HG02678 (cell line): ENCODE measurements around the gene RHBDL1.

Experiments used
- ATAC-seq: cut with Tn5 transposase; IDR thresholded peaks from one replicate; pipeline ENCODE4 v1.9.1; 2021; ENCODE audit warnings: mild to moderate bottlenecking, moderate library complexity; ENCODE audit not compliant: unreplicated experiment

Gene RHBDL1

DNA sequence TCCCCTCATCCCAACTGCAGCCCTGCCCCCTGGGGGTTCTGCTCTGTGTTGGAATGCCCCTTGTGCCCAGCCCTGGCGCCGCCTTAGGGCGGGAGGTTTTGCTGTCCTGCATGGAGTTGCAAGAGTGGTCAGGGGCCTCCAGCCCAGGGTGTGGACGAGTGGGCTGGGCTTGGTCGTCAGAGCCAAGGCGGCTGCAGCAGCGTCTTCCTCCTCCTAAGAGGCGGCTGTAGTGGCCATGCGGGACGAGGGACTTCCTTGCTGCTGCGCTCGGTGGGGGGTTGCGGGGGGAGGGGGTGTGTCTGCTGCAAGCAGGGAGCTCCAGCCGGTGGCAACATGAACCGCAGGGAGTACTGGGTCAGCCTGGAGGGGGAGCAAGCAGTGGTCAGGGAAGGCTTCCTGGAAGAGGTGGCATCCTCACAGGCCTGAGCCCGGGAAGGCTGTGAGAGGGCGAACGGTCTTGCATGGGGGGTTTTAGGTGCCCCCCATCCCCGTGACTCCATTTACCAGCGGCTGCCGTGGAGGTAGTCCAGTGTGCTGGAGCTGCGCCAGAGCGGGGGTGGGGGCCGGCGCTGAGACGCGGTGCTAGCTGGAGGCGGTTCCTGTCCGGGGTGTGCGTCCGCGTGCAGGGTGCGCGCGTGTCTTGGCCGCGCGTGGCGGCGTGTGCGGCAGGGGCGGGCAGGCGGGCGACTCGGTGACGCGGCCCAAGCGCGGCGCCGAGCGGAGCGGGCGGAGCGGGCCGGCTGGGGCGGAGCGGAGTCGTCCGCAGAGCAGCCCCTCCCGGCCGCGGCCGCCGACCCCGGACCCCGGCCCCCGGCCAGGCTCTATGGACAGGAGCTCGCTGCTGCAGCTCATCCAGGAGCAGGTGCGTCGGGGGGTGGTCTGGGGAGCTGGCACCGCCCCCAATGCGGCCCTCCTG is at the start of gene RHBDL1:
TSS of gene RHBDL1 (plus strand) at position 704 of the 916 bp plus-strand sequence. CDS start at position 824, 120 bp downstream.
- no peak for ATAC-seq

GRCh38 chr16:625977-626765 is 49.3 kb upstream of the RHBDL1 start:
- ATAC-seq: no peak

DNA sequence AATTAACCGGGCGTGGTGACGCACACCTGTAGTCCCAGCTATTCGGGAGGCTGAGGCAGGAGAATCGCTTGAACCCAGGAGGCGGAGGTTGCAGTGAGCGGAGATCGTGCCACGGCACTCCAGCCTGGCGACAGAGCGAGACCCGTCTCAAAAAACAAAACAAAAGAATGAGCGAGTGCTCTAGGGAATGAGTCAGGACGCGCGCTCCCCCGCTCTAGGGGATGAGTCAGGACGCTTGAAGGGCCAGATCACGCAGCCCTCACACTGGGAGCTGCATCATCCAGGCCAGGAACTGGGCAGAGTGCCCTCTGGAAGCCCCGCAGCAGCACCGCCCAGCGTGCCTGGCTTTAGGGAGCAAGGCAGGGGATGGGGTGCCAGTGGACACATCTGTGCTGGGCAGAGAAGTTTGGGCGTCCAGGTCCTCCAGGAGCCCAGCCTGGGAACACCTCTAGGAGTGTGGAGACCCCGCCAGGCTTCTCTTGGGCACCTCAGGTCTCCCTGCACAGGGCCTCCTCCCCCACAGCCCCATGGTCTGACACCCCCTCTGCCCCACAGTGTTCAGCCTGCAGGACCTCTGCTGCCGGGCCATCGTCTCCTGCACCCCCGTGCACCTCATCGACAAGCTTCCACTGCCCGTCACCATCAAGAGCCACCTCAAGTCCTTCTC is 48.6 kb upstream of the RHBDL1 start:
- no peak for ATAC-seq

GRCh38 chr16:627454-628239 is 47.8 kb upstream of the RHBDL1 start:
- ATAC-seq: no peak

DNA sequence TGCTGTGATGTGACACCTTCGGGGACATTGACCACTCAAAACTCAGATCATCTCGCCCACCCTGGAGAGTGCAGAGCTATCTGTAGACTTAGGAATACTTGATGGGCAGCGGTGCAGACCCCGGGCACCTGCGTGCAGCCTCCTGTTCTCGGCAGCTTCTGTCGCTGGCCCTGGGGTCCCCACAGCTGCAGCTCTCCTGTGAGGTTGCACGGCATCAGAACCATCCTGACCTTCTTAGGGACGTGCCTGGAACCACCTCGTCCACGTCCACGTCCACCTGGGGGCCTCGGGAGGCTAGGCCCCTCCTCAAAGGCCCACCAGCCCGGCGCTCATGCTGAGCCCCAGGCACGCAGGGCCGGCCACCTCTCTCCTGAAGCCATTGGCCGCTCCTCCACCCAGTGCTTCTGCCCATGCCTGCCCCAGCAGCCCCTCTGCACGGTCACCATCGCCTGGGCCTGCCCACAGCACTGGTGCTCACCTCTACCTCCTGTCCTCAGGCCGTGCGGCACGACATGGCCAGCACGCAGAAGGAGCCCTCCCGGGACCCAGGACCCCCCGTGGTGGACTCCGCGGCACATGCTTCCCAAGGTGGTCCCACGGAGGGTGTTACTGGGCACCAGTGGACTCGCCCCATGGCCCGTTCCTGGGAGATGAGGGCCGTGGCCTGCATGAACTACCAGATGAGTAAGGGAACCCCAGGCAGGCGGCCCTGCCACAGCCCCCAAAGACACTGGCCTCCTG is 47.0 kb upstream of the RHBDL1 start:
- ATAC-seq: no peak

GRCh38 chr16:629185-629832 is 46.2 kb upstream of the RHBDL1 start:
- no peak for ATAC-seq

GRCh38 chr16:629833-630248 is 45.6 kb upstream of the RHBDL1 start:
- ATAC-seq: no peak

DNA sequence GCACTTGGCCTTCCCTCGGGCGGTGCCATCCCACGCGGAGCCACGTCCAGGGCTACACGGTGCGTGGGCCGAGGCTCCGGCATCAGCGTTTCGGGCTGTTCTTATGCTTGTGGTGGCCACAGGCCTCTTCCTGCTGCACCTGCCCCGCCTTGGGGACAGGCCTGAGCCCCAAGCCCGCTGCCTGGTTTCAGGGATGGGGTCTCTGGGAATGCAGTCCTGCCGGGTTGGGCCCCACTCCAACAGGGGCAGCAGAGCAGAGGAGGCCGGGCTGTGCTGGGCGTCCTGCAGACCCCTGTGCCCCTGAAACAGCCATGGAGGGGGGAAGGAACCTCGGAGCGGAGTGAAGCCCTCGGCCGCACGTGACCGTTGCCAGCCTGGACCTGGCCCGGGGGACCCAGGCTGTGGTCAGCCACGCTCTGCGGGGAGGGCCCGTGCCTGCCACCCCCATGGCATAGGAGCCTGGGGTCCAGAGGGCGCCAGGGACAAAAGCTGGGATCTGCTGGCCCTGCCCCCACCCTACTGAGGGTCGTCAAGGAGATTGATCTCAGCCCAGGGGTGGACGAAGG is 45.1 kb upstream of the RHBDL1 start:
- no peak for ATAC-seq

GRCh38 chr16:630815-631405 is 44.6 kb upstream of the RHBDL1 start, which contains the start of gene WFIKKN1:
Gene WFIKKN1 (plus strand): TSS chr16:630985. CDS start chr16:631254, 269 bp downstream.
- no peak for ATAC-seq

- ATAC-seq: no peak
Measured at GRCh38 chr16:631808-632358, 43.6 kb upstream of the RHBDL1 start.

GRCh38 chr16:632486-633335 is 42.8 kb upstream of the RHBDL1 start:
- ATAC-seq: no peak

- ATAC-seq: no peak
Measured at GRCh38 chr16:633336-634050, 42.0 kb upstream of the RHBDL1 start.

- no peak for ATAC-seq
Measured at GRCh38 chr16:634051-634670, 41.3 kb upstream of the RHBDL1 start.

GRCh38 chr16:634996-635395 is 40.5 kb upstream of the RHBDL1 start:
- ATAC-seq: no peak

GRCh38 chr16:635573-636205 is 39.8 kb upstream of the RHBDL1 start:
- peak; percentile 10 for ATAC-seq
